NB4 (cell line): Measurements from ENCODE around the gene EDN2.

ENCODE experiments used
- CTCF ChIP-seq: IDR thresholded peaks from one replicate; pipeline ENCODE4 v1.5.1; 2012; ENCODE audit warnings: low read depth, low read length
- POLR2A ChIP-seq: IDR thresholded peaks from 2 replicates; pipeline ENCODE4 v1.6.1; 2011; ENCODE audit warnings: mild to moderate bottlenecking; ENCODE audit not compliant: insufficient read length; ENCODE audit errors: extremely low read depth

- no peak for TF ChIP-seq CTCF
- no peak for TF ChIP-seq POLR2A
Observed at GRCh38 chr1:41481109-41481775, 3.2 kb downstream of the EDN2 start.
